ENCODE measurements around the gene DMXL1.

The DMXL1 gene

DNA sequence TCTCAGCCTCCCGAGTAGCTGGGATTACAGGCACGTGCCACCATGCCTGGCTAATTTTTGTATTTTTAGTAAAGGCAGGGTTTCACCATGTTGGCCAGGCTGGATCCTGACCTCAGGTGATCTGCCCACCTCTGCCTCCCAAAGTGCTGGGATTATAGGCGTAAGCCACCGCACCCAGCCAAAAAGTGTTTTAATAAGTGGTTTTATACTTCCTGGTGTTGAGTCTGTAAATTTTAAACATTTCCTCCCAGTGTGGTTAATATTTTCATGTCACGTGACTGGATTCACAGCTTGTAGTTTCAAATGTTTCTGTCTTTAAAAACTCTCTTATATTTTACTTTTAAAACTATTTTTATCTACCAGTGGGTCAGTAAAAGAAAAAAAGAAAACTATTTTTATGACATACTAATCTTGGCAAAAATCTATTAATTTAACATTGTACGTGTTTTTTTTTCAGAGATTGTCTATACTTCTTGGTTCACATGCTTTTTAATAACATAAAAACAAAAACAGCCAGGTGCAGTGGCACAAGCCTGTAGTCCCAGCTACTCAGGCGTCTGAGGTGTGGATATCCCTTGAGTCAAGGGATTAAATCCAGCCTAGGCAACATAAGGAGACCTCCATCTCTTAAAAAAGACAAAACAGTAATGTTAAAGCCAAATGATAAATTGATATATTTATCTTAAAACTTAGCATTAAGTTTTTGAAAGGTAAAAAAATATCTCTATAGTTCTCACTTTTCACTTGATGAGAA is 117.1 kb downstream of the DMXL1 start (continued):
- TF ChIP-seq, protein P1, sequence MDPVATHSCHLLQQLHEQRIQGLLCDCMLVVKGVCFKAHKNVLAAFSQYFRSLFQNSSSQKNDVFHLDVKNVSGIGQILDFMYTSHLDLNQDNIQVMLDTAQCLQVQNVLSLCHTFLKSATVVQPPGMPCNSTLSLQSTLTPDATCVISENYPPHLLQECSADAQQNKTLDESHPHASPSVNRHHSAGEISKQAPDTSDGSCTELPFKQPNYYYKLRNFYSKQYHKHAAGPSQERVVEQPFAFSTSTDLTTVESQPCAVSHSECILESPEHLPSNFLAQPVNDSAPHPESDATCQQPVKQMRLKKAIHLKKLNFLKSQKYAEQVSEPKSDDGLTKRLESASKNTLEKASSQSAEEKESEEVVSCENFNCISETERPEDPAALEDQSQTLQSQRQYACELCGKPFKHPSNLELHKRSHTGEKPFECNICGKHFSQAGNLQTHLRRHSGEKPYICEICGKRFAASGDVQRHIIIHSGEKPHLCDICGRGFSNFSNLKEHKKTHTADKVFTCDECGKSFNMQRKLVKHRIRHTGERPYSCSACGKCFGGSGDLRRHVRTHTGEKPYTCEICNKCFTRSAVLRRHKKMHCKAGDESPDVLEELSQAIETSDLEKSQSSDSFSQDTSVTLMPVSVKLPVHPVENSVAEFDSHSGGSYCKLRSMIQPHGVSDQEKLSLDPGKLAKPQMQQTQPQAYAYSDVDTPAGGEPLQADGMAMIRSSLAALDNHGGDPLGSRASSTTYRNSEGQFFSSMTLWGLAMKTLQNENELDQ (tag by site-specific recombination; IDR thresholded peaks at IDR 0.05; ENCODE audit: low read depth): no peak
- no peak for TF ChIP-seq ZNF202 (tag by site-specific recombination; IDR thresholded peaks at IDR 0.05; ENCODE audit: borderline replicate concordance)
- TF ChIP-seq ZNF157 (tag by site-specific recombination; IDR thresholded peaks at IDR 0.05): no peak
- no peak for TF ChIP-seq ZNF16 (tag by site-specific recombination; IDR thresholded peaks at IDR 0.05; ENCODE audit: low read depth)
- TF ChIP-seq, protein P2, sequence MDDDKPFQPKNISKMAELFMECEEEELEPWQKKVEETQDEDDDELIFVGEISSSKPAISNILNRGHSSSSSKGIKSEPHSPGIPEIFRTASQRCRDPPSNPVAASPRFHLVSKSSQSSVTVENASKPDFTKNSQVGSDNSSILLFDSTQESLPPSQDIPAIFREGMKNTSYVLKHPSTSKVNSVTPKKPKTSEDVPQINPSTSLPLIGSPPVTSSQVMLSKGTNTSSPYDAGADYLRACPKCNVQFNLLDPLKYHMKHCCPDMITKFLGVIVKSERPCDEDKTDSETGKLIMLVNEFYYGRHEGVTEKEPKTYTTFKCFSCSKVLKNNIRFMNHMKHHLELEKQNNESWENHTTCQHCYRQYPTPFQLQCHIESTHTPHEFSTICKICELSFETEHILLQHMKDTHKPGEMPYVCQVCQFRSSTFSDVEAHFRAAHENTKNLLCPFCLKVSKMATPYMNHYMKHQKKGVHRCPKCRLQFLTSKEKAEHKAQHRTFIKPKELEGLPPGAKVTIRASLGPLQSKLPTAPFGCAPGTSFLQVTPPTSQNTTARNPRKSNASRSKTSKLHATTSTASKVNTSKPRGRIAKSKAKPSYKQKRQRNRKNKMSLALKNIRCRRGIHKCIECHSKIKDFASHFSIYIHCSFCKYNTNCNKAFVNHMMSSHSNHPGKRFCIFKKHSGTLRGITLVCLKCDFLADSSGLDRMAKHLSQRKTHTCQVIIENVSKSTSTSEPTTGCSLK (tag by site-specific recombination; IDR thresholded peaks at IDR 0.05): no peak

DNA sequence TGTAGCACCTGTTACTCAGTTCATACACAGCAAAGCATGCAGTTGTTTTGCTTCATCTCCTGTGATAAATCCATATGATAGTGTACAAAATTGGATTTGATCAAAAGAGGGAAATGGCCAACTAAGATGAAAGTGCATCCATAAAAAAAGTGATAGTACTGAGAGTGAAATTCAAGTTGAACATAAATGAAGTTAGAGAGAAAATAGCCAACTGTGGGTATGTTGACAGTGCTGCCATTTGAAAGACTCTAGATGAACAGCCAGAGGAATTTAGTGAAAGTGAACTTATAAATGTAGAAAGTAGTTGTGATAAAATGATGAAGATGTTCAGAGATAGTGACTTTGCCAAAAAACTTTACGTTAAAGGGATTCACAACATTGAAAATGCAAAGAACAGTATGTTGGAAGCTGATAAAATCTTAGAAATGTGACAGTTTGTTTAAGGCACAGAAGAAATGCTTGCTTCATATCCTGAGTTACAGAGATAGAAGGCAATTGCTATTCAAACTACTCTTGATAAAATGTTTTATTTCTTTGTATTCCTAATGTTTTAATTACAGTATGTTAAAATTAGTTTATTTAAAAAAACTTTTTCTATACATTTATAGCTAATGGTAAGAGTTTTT is 119.7 kb downstream of the DMXL1 start:
- CTCF ChIA-PET: interaction anchor here (1.0 kb wide), 2 partner anchors 10 to 221 kb away, joined by 3 to 4 read pairs; no protein-coding TSS in a partner anchor
- Histone ChIP-seq H3K27ac (ENCODE audit: extremely low read depth, low read depth, low read length) (no peak overlapping the region), H3K36me3 (ENCODE audit: control insufficient read depth in 2 of 2, insufficient read depth in 1 of 2, low read length in 2 of 2) (peaks cover 7 to 21% of the 10 kb centered on the region in 2 experiments), H3K9me3 (ENCODE audit: control insufficient read depth, insufficient read depth, low read depth, low read length) (no peaks in the 10 kb centered on the region), H3K4me3 (ENCODE audit: low read depth, low read length) (no peak overlapping the region), H3K4me1 (ENCODE audit: control insufficient read depth, insufficient read depth, low read length) (no peaks in the 10 kb centered on the region)
- POLR2A ChIA-PET: no interaction called here
- TF ChIP-seq ZNF423 (tag by site-specific recombination; IDR thresholded peaks at IDR 0.05): no peak
- peak; percentile 93 for TF ChIP-seq PRDM1 (tag by site-specific recombination; IDR thresholded peaks at IDR 0.05)

DNA sequence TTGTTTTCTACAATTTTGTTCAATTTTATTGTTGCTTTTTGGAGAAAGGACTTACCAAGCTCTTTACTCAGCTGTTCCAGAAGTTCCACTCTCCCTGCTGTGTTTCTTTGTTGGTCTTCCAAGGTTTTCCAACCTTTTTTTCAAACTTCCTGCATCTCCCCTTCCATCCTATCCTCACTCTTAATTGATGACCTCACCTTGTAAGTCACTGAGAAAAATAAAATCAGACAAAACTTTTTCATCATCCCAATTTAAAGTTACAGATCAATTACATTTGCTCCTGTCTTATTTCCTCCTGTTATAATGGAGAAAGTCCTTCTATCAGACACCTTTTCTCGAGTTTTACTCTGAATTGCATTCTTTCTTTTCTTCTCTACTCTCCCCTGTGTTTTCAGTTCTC is 121.1 kb downstream of the DMXL1 start:
- H3K27ac ChIP-seq (ENCODE audit: extremely low read depth, low read depth, low read length): no peak overlapping the region
- H3K4me3 ChIP-seq (ENCODE audit: low read depth, low read length): no peak overlapping the region
- H3K9me3 ChIP-seq (ENCODE audit: control insufficient read depth, insufficient read depth, low read depth, low read length): no peaks in the 10 kb centered on the region
- TF ChIP-seq ZNF558 (tag by site-specific recombination; IDR thresholded peaks at IDR 0.05): no peak
- TF ChIP-seq PRDM1 (tag by site-specific recombination; IDR thresholded peaks at IDR 0.05): no peak
- TF ChIP-seq, protein P3, sequence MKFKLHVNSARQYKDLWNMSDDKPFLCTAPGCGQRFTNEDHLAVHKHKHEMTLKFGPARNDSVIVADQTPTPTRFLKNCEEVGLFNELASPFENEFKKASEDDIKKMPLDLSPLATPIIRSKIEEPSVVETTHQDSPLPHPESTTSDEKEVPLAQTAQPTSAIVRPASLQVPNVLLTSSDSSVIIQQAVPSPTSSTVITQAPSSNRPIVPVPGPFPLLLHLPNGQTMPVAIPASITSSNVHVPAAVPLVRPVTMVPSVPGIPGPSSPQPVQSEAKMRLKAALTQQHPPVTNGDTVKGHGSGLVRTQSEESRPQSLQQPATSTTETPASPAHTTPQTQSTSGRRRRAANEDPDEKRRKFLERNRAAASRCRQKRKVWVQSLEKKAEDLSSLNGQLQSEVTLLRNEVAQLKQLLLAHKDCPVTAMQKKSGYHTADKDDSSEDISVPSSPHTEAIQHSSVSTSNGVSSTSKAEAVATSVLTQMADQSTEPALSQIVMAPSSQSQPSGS (tag by site-specific recombination; IDR thresholded peaks at IDR 0.05; ENCODE audit: low read depth): peak; percentile 61
- POLR2A ChIA-PET: no interaction called here
- no peaks in the 10 kb centered on the region for H3K4me1 ChIP-seq (ENCODE audit: control insufficient read depth, insufficient read depth, low read length)
- peaks cover 9 to 32% of the 10 kb centered on the region in 2 experiments for H3K36me3 ChIP-seq (ENCODE audit: control insufficient read depth in 2 of 2, insufficient read depth in 1 of 2, low read length in 2 of 2)
- CTCF ChIA-PET: interaction anchor here (0.6 kb wide), 1 partner anchor 469 kb away, joined by 3 read pairs; no protein-coding TSS in a partner anchor

DNA sequence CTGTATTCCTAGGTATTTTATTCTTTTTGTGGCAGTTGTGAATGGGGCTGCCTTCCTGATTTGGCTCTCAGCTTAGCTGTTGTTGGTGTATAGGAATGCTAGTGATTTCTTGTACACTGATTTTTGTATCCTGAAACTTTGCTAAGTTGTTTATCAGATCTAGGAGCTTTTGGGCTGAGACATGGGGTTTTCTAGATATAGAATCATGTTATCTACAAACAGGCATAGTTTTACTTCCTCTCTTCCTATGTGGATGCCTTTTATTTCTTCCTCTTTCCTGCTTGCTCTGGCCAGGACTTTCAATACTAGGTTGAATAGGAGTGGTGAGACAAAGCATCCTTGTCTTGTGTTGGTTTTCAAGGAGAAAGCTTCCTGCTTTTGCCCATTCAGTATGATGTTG is 129.9 kb downstream of the DMXL1 start:
- CTCF ChIA-PET: interaction anchor here (0.6 to 1.6 kb wide), 3 partner anchors 10 to 211 kb away, joined by 3 read pairs; no protein-coding TSS in a partner anchor
- H3K36me3 ChIP-seq (ENCODE audit: control insufficient read depth in 2 of 2, insufficient read depth in 1 of 2, low read length in 2 of 2): peaks cover 47 to 51% of the 10 kb centered on the region in 2 experiments
- TF ChIP-seq ZNF266 (tag by site-specific recombination; IDR thresholded peaks at IDR 0.05; ENCODE audit: low read depth) (no peak), SETDB1 (IDR thresholded peaks at IDR 0.05; ENCODE audit: insufficient read length, low read length) (no peak), ZNF654 (tag by site-specific recombination; IDR thresholded peaks at IDR 0.05; ENCODE audit: low read depth) (no peak)
- TF ChIP-seq, protein P4, sequence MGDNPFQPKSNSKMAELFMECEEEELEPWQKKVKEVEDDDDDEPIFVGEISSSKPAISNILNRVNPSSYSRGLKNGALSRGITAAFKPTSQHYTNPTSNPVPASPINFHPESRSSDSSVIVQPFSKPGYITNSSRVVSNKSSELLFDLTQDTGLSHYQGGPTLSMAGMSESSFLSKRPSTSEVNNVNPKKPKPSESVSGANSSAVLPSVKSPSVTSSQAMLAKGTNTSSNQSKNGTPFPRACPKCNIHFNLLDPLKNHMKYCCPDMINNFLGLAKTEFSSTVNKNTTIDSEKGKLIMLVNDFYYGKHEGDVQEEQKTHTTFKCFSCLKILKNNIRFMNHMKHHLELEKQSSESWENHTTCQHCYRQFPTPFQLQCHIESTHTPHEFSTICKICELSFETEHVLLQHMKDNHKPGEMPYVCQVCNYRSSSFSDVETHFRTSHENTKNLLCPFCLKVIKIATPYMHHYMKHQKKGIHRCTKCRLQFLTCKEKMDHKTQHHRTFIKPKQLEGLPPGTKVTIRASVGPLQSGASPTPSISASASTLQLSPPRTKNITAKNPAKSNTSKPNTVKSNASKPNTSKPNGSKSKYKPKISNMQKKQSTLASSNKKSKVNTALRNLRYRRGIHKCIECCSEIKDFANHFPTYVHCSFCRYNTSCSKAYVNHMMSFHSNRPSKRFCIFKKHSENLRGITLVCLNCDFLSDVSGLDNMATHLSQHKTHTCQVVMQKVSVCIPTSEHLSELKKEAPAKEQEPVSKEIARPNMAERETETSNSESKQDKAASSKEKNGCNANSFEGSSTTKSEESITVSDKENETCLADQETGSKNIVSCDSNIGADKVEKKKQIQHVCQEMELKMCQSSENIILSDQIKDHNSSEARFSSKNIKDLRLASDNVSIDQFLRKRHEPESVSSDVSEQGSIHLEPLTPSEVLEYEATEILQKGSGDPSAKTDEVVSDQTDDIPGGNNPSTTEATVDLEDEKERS (tag by site-specific recombination; IDR thresholded peaks at IDR 0.05): no peak
- TF ChIP-seq, protein P5, sequence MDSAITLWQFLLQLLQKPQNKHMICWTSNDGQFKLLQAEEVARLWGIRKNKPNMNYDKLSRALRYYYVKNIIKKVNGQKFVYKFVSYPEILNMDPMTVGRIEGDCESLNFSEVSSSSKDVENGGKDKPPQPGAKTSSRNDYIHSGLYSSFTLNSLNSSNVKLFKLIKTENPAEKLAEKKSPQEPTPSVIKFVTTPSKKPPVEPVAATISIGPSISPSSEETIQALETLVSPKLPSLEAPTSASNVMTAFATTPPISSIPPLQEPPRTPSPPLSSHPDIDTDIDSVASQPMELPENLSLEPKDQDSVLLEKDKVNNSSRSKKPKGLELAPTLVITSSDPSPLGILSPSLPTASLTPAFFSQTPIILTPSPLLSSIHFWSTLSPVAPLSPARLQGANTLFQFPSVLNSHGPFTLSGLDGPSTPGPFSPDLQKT (IDR thresholded peaks at IDR 0.05; ENCODE audit: borderline replicate concordance, low read depth, low read length): no peak

More for the DNA sequence above, 129.9 kb downstream of the DMXL1 start:
- no peaks in the 10 kb centered on the region for H3K4me1 ChIP-seq (ENCODE audit: control insufficient read depth, insufficient read depth, low read length)
- no peak overlapping the region for H3K27ac ChIP-seq (ENCODE audit: extremely low read depth, low read depth, low read length)
- H3K4me3 ChIP-seq (ENCODE audit: low read depth, low read length): no peak overlapping the region
- no peaks in the 10 kb centered on the region for H3K9me3 ChIP-seq (ENCODE audit: control insufficient read depth, insufficient read depth, low read depth, low read length)
- POLR2A ChIA-PET: no interaction called here

All from HEK293 (cell line).